ENCODE results near the gene RFNG. TPM values are rescaled to one million over a fixed set of nuclear protein-coding genes. Genes with fewer than 3 reads are reported as not detected.
A peak's percentile ranks its signal among the peaks of the same experiment; 100 is the strongest.

RFNG gene
- total and polyA plus RNA-seq, 2 of the 13 experiments (the other 11 are each of a cell fraction or from before 2014, with no cell fraction given) = 61.4 to 64.0 TPM

DNA sequence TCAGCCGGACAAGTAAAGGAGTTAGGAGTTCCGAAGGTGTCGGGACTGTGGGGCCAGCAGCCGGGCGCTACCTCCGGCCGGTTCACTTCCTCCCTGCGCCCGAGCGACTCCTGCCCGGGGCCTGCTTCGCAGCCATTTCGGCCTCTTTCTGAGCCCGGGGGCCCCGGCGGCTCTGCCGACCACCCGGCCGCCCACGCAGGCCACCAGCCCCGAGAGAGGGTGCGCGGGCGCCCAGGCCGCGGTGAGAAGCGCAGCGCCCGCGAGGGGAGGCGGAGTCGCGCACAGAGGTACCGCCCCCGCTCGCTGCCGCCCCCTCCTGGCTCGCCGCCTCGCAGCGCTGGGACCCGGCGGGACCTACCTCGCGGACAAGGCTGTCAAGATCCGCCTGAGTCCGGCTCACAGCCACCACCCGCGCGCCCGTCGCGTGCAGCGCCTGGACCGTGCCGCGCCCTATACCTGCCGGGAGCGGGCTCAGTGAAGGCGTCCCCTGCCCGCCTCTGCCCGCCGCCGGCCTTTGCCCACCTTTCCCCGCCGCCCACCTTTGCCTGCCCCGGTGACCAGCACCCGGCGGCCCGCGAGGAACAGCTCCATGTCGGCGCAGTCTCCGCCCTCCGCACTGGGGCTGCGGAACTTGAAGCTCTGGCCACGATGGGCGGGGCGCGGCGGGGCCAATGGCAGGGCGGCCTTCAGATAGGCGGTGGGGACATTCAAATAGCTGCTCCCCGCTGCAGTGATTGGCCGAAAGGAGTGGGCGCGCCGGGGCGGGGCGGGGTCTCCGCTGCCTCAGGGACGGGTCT lies 14.3 kb downstream of the RFNG start, which contains the start of gene DCXR (continued):
- TF ChIP-seq, protein P1, sequence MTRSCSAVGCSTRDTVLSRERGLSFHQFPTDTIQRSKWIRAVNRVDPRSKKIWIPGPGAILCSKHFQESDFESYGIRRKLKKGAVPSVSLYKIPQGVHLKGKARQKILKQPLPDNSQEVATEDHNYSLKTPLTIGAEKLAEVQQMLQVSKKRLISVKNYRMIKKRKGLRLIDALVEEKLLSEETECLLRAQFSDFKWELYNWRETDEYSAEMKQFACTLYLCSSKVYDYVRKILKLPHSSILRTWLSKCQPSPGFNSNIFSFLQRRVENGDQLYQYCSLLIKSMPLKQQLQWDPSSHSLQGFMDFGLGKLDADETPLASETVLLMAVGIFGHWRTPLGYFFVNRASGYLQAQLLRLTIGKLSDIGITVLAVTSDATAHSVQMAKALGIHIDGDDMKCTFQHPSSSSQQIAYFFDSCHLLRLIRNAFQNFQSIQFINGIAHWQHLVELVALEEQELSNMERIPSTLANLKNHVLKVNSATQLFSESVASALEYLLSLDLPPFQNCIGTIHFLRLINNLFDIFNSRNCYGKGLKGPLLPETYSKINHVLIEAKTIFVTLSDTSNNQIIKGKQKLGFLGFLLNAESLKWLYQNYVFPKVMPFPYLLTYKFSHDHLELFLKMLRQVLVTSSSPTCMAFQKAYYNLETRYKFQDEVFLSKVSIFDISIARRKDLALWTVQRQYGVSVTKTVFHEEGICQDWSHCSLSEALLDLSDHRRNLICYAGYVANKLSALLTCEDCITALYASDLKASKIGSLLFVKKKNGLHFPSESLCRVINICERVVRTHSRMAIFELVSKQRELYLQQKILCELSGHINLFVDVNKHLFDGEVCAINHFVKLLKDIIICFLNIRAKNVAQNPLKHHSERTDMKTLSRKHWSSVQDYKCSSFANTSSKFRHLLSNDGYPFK (CRISPR knock-in tag; IDR thresholded peaks at IDR 0.05; ENCODE audit: borderline replicate concordance) = peak; percentile 76; the same call in 1 of the 2 replicates
- 0 out of 2 replicates have a peak, but pooled peaks have one; percentile 42 for TF ChIP-seq ZNF713 (CRISPR knock-in tag; IDR thresholded peaks at IDR 0.05)
- no peak for TF ChIP-seq ZNF879 (CRISPR knock-in tag; IDR thresholded peaks at IDR 0.05)
- TF ChIP-seq ARNTL (CRISPR knock-in tag; IDR thresholded peaks at IDR 0.05) = peak; percentile 71
- TF ChIP-seq GTF3A (CRISPR knock-in tag; conservative IDR thresholded peaks at IDR 0.05) = peak; percentile 83; the same call in 1 of the 2 replicates
- TF ChIP-seq TGIF2 (CRISPR knock-in tag; IDR thresholded peaks at IDR 0.05) = peak; percentile 87
- TF ChIP-seq, protein P2, sequence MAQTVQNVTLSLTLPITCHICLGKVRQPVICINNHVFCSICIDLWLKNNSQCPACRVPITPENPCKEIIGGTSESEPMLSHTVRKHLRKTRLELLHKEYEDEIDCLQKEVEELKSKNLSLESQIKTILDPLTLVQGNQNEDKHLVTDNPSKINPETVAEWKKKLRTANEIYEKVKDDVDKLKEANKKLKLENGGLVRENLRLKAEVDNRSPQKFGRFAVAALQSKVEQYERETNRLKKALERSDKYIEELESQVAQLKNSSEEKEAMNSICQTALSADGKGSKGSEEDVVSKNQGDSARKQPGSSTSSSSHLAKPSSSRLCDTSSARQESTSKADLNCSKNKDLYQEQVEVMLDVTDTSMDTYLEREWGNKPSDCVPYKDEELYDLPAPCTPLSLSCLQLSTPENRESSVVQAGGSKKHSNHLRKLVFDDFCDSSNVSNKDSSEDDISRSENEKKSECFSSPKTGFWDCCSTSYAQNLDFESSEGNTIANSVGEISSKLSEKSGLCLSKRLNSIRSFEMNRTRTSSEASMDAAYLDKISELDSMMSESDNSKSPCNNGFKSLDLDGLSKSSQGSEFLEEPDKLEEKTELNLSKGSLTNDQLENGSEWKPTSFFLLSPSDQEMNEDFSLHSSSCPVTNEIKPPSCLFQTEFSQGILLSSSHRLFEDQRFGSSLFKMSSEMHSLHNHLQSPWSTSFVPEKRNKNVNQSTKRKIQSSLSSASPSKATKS (CRISPR knock-in tag; IDR thresholded peaks at IDR 0.05) = no peak
- TF ChIP-seq, protein P3, sequence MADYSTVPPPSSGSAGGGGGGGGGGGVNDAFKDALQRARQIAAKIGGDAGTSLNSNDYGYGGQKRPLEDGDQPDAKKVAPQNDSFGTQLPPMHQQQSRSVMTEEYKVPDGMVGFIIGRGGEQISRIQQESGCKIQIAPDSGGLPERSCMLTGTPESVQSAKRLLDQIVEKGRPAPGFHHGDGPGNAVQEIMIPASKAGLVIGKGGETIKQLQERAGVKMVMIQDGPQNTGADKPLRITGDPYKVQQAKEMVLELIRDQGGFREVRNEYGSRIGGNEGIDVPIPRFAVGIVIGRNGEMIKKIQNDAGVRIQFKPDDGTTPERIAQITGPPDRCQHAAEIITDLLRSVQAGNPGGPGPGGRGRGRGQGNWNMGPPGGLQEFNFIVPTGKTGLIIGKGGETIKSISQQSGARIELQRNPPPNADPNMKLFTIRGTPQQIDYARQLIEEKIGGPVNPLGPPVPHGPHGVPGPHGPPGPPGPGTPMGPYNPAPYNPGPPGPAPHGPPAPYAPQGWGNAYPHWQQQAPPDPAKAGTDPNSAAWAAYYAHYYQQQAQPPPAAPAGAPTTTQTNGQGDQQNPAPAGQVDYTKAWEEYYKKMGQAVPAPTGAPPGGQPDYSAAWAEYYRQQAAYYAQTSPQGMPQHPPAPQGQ (CRISPR knock-in tag; IDR thresholded peaks at IDR 0.05; ENCODE audit: borderline replicate concordance) = 0 out of 2 replicates have a peak, but pooled peaks have one; percentile 87
- peak; percentile 43; the same call in 1 of the 2 replicates for TF ChIP-seq JUND (CRISPR knock-in tag; IDR thresholded peaks at IDR 0.05)
- TF ChIP-seq MXD4 (CRISPR knock-in tag; IDR thresholded peaks at IDR 0.05) = peak; percentile 97
- TF ChIP-seq SIX1 (CRISPR knock-in tag; IDR thresholded peaks at IDR 0.05; ENCODE audit: borderline replicate concordance) = no peak
- TF ChIP-seq, protein P4, sequence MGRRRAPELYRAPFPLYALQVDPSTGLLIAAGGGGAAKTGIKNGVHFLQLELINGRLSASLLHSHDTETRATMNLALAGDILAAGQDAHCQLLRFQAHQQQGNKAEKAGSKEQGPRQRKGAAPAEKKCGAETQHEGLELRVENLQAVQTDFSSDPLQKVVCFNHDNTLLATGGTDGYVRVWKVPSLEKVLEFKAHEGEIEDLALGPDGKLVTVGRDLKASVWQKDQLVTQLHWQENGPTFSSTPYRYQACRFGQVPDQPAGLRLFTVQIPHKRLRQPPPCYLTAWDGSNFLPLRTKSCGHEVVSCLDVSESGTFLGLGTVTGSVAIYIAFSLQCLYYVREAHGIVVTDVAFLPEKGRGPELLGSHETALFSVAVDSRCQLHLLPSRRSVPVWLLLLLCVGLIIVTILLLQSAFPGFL (CRISPR knock-in tag; IDR thresholded peaks at IDR 0.05) = no peak
- TF ChIP-seq, protein P5, sequence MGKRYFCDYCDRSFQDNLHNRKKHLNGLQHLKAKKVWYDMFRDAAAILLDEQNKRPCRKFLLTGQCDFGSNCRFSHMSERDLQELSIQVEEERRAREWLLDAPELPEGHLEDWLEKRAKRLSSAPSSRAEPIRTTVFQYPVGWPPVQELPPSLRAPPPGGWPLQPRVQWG (CRISPR knock-in tag; IDR thresholded peaks at IDR 0.05; ENCODE audit: borderline replicate concordance, low read depth) = no peak; the same call in 1 of the 2 replicates
- TF ChIP-seq ZNF629 (CRISPR knock-in tag; conservative IDR thresholded peaks at IDR 0.05) = no peak
- peak; percentile 94 for TF ChIP-seq KAT7 (CRISPR knock-in tag; IDR thresholded peaks at IDR 0.05; ENCODE audit: borderline replicate concordance)
- 0 out of 2 replicates have a peak, but pooled peaks have one; percentile 36 for TF ChIP-seq FOXK1 (CRISPR knock-in tag; IDR thresholded peaks at IDR 0.05; ENCODE audit: borderline replicate concordance, low read depth)
- no peak for TF ChIP-seq ZNF557 (CRISPR knock-in tag; IDR thresholded peaks at IDR 0.05)
- TF ChIP-seq SP2 (CRISPR knock-in tag; IDR thresholded peaks at IDR 0.05) = peak; percentile 79
- peak; percentile 98 for TF ChIP-seq ZNF776 (CRISPR knock-in tag; IDR thresholded peaks at IDR 0.05)
